Fibroblast of lung (primary cell): ENCODE results near the gene GTF3C1. TPM values are rescaled to one million over a fixed set of nuclear protein-coding genes. Genes with fewer than 3 reads are reported as not detected.

Source experiments
- DNase-seq, 2 donors: peaks; one replicate each; pipeline versions ENCODE4 v3.0.0 to v3.0.0-alpha.2; 2010; ENCODE audit warnings: low read depth in 2 of 2
- H2AFZ ChIP-seq: 2 replicates; pipeline ENCODE4 v1.5.1; 2012; ENCODE audit warnings: low read length, control low read depth, inconsistent platforms
- H3K27ac ChIP-seq: 2 replicates; pipeline ENCODE4 v1.5.1; 2011; ENCODE audit warnings: low read length, control low read depth; ENCODE audit not compliant: insufficient read depth
- H3K27me3 ChIP-seq: 2 replicates; pipeline ENCODE4 v1.5.1; 2011; ENCODE audit warnings: mild to moderate bottlenecking, low read length; ENCODE audit not compliant: control insufficient read depth, insufficient read depth
- H3K36me3 ChIP-seq: 2 replicates; pipeline ENCODE4 v1.5.1; 2011; ENCODE audit warnings: low read length; ENCODE audit not compliant: control insufficient read depth, insufficient read depth
- H3K4me1 ChIP-seq: 2 replicates; pipeline ENCODE4 v1.5.1; 2011; ENCODE audit warnings: low read length; ENCODE audit not compliant: control insufficient read depth, insufficient read depth; ENCODE audit errors: extremely low read depth
- H3K4me2 ChIP-seq: 2 replicates; pipeline ENCODE4 v1.5.1; 2011; ENCODE audit warnings: low read length, control low read depth; ENCODE audit not compliant: insufficient read depth; ENCODE audit errors: extremely low read depth
- H3K4me3 ChIP-seq, 4 experiments: fragments of 200-600 bp in 1 of 4; sonication (generic) in 1 of 4; replicated peaks in 1 of 4; 2 replicates each; pipeline ENCODE4 v1.5.1; 2011 to 2016; ENCODE audit warnings: low read length in 4 of 4, low read depth in 3 of 4, mild to moderate bottlenecking in 3 of 4, control low read depth in 2 of 4, inconsistent platforms in 1 of 4, mixed read lengths in 1 of 4; ENCODE audit not compliant: insufficient read depth in 1 of 4; ENCODE audit errors: control extremely low read depth in 1 of 4
- H3K79me2 ChIP-seq: 2 replicates; pipeline ENCODE4 v1.5.1; 2012; ENCODE audit warnings: mild to moderate bottlenecking, low read length, inconsistent platforms; ENCODE audit not compliant: control insufficient read depth, insufficient read depth
- H3K9ac ChIP-seq: 2 replicates; pipeline ENCODE4 v1.5.1; 2011; ENCODE audit warnings: mild to moderate bottlenecking, low read length, control low read depth; ENCODE audit not compliant: insufficient read depth
- H3K9me3 ChIP-seq: 2 replicates; pipeline ENCODE4 v1.5.1; 2012; ENCODE audit warnings: low read depth, low read length; ENCODE audit not compliant: control insufficient read depth, insufficient read depth
- H4K20me1 ChIP-seq: 2 replicates; pipeline ENCODE4 v1.5.1; 2011; ENCODE audit warnings: low read length; ENCODE audit not compliant: control insufficient read depth, insufficient read depth; ENCODE audit errors: extremely low read depth
- CTCF ChIP-seq, 2 donors: IDR thresholded peaks in 1 of 2; conservative IDR thresholded peaks in 1 of 2; 1 replicate in 1 of 2; 2 replicates in 1 of 2; pipeline ENCODE4 v1.5.1; 2011 to 2012; ENCODE audit warnings: low read length in 2 of 2, control low read depth in 1 of 2, inconsistent platforms in 1 of 2, low read depth in 1 of 2, mild to moderate bottlenecking in 1 of 2
- EZH2 ChIP-seq: IDR thresholded peaks from 2 replicates; pipeline ENCODE4 v1.5.1; 2012; ENCODE audit warnings: low read length, control low read depth, mild to moderate bottlenecking; ENCODE audit errors: missing control alignments
- polyA plus RNA-seq, 2 donors: library from polyadenylated mRNA; depleted of rRNA in 1 of 2; stranded (reverse) in 1 of 2; unstranded in 1 of 2; fragments of >200 nt; gene quantifications; 2 replicates each; pipeline ENCODE4 v1.2.1, GENCODE V29; 2011 to 2012; ENCODE audit warnings: missing spikeins in 1 of 2
- total RNA-seq: library from RNA; depleted of rRNA; stranded (reverse); fragments of >200 nt; gene quantifications from 2 replicates; pipeline ENCODE4 v1.2.1, GENCODE V29; 2014

The GTF3C1 gene
- total and polyA plus RNA-seq, 2 donors (not counting 1 experiment from before 2014, with no cell fraction given) = 20.1 to 75.3 TPM

GRCh38 chr16:27425961-27426360, 123.8 kb downstream of the GTF3C1 start:
- no peak overlapping the region for H3K4me3 ChIP-seq
- H4K20me1 ChIP-seq = no peaks in the 10 kb centered on the region
- DNase-seq = no peak
- no peak for TF ChIP-seq EZH2
- TF ChIP-seq CTCF (conservative IDR thresholded peaks at IDR 0.05 in 1 of 2, IDR thresholded peaks at IDR 0.05 in 1 of 2; ENCODE audit: low read depth in 1 of 2, low read length in 2 of 2) = no peak
- H3K4me2 ChIP-seq = no peak overlapping the region
- no peaks in the 10 kb centered on the region for H3K79me2 ChIP-seq
- no peak overlapping the region for H3K9ac ChIP-seq
- peaks cover 2% of the 10 kb centered on the region for H3K4me1 ChIP-seq
- H3K9me3 ChIP-seq = no peaks in the 10 kb centered on the region
- no peak overlapping the region for H2AFZ ChIP-seq
- no peak overlapping the region for H3K27ac ChIP-seq
- no peaks in the 10 kb centered on the region for H3K27me3 ChIP-seq
- no peaks in the 10 kb centered on the region for H3K36me3 ChIP-seq

DNA sequence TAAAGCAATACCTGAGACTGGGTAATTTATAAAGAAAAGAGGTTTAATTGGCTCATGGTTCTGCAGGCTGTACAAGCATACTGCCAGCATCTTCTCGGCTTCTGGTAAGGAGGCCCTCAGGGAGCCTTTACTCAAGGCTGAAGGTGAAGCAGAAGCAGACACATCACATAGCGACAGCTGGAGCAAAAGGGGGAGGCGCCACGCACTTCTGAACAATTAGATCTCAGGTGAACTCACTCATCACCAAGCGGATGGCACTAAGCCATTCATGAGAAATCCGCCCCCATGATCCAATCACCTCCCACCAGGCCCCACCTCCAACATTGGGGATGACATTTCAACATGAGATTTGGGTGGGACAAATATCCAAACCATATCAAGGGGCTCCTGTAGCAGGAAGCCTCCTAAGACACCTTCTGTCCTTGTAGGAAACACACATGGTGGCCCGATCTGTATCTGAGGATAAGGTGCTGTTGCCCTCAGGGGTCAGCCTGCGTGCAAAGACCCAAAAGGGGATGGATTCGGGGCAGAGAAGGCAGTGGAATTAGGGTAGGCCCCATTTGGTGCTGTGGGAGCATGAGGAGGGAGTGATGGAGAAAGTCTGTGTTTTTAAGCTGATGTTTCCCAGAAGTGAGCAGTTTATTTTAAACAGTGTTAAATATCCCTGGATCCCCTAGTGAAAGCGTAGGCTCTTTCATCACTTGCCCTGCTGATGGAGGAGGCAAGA, 124.8 kb downstream of the GTF3C1 start:
- H3K4me2 ChIP-seq = no peak overlapping the region
- H4K20me1 ChIP-seq = no peaks in the 10 kb centered on the region
- H3K27me3 ChIP-seq = no peaks in the 10 kb centered on the region
- no peak overlapping the region for H3K27ac ChIP-seq
- peaks cover 2% of the 10 kb centered on the region for H3K4me1 ChIP-seq
- no peaks in the 10 kb centered on the region for H3K9me3 ChIP-seq
- H2AFZ ChIP-seq = no peak overlapping the region
- no peaks in the 10 kb centered on the region for H3K79me2 ChIP-seq
- DNase-seq = no peak
- H3K9ac ChIP-seq = no peak overlapping the region
- no peaks in the 10 kb centered on the region for H3K36me3 ChIP-seq
- H3K4me3 ChIP-seq = no peak overlapping the region
- TF ChIP-seq EZH2 (no peak), CTCF (conservative IDR thresholded peaks at IDR 0.05 in 1 of 2, IDR thresholded peaks at IDR 0.05 in 1 of 2; ENCODE audit: low read depth in 1 of 2, low read length in 2 of 2) (no peak)

DNA sequence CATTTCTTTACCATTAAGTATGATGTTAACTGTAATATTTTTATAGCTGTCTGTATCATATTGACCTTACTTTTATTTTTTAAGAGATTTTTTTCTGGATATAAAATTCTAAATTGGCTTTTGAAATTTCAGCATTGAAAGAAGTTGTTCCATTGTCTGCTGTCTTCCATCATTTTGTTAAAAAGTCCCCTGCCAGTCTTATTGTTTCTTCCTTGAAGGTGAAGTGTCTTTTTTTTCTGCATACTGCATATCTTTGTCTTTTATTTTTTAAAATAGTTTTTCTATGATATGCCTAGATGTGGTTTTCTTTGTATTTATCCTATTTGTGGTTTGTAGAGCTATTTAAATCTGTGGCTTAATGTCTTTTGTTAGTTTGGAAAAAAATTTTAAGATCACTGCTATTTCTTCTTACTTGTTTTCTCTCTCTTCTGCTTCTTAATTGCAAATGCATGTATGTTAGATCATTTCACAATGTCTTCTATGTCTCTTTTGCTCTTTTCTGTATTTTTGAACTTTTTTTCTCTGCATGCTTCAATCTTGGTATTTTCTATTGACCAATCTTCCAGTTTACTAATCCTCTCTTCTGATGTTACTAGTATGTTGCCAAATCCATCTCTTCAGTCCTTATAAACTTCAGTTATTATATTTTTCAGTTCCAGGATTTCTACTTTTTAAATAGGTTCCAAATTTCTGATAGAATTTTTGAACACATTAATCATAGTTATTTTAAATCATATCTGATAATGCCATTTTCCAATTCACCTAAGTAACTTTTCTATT, 127.6 kb downstream of the GTF3C1 start:
- no peak overlapping the region for H3K27ac ChIP-seq
- no peaks in the 10 kb centered on the region for H3K36me3 ChIP-seq
- H3K4me3 ChIP-seq = no peak overlapping the region
- H3K9ac ChIP-seq = no peak overlapping the region
- H3K27me3 ChIP-seq = no peaks in the 10 kb centered on the region
- H3K4me2 ChIP-seq = no peak overlapping the region
- H3K9me3 ChIP-seq = no peaks in the 10 kb centered on the region
- H4K20me1 ChIP-seq = no peaks in the 10 kb centered on the region
- TF ChIP-seq CTCF (conservative IDR thresholded peaks at IDR 0.05 in 1 of 2, IDR thresholded peaks at IDR 0.05 in 1 of 2; ENCODE audit: low read depth in 1 of 2, low read length in 2 of 2) = no peak
- TF ChIP-seq EZH2 = no peak
- no peaks in the 10 kb centered on the region for H3K79me2 ChIP-seq
- H2AFZ ChIP-seq = no peak overlapping the region
- H3K4me1 ChIP-seq = peaks cover 2% of the 10 kb centered on the region
- DNase-seq = no peak
